ENCODE data around the gene AJAP1. TPM values are rescaled to one million over a fixed set of nuclear protein-coding genes. Genes with fewer than 3 reads are reported as not detected.

AJAP1 gene
- total RNA-seq, 1 donor from 2014 or later, result 0.30 TPM

- DNase-seq, result no peak
Observed at GRCh38 chr1:4702464-4702863, 48.1 kb downstream of the AJAP1 start.

- peak; percentile 29 for DNase-seq
Observed at GRCh38 chr1:4702932-4703331, 48.5 kb downstream of the AJAP1 start.

GRCh38 chr1:4703646-4704045 lies 49.2 kb downstream of the AJAP1 start:
- DNase-seq, result no peak

- DNase-seq, result peak; percentile 20
Observed at GRCh38 chr1:4708840-4709507, 54.6 kb downstream of the AJAP1 start.

- no peak for DNase-seq
Observed at GRCh38 chr1:4709641-4710040, 55.2 kb downstream of the AJAP1 start.

GRCh38 chr1:4710592-4711415 lies 56.4 kb downstream of the AJAP1 start:
- no peak for DNase-seq

- no peak for DNase-seq
Observed at GRCh38 chr1:4711416-4712275, 57.2 kb downstream of the AJAP1 start.

- no peak for DNase-seq
Observed at GRCh38 chr1:4713669-4714068, 59.3 kb downstream of the AJAP1 start.

GRCh38 chr1:4716406-4716805 lies 62.0 kb downstream of the AJAP1 start:
- no peak for DNase-seq

- no peak for DNase-seq
Observed at GRCh38 chr1:4718071-4718470, 63.7 kb downstream of the AJAP1 start.

GRCh38 chr1:4723106-4723505 lies 68.7 kb downstream of the AJAP1 start:
- DNase-seq, result no peak

GRCh38 chr1:4724001-4724400 lies 69.6 kb downstream of the AJAP1 start:
- DNase-seq, result no peak

GRCh38 chr1:4724695-4725250 lies 70.4 kb downstream of the AJAP1 start:
- no peak for DNase-seq

- no peak for DNase-seq
Observed at GRCh38 chr1:4725416-4725815, 71.0 kb downstream of the AJAP1 start.

GRCh38 chr1:4726620-4727341 lies 72.4 kb downstream of the AJAP1 start:
- DNase-seq, result no peak

GRCh38 chr1:4728319-4729089 lies 74.1 kb downstream of the AJAP1 start:
- DNase-seq, result no peak

GRCh38 chr1:4729090-4729471 lies 74.7 kb downstream of the AJAP1 start:
- DNase-seq, result no peak

- no peak for DNase-seq
Observed at GRCh38 chr1:4730078-4730477, 75.7 kb downstream of the AJAP1 start.

- no peak for DNase-seq
Observed at GRCh38 chr1:4733446-4734177, 79.2 kb downstream of the AJAP1 start.

- no peak for DNase-seq
Observed at GRCh38 chr1:4734219-4734618, 79.8 kb downstream of the AJAP1 start.

All from skin of body (tissue), 2 donors.